GM21717 (cell line): ENCODE data around the gene GPR18.
"Not testable (repeated sequence)": the region's sequence is repeated elsewhere in the genome, so short reads cannot be mapped to it uniquely, and the experiment has no call there.

Experiments
- ATAC-seq: cut with Tn5 transposase; IDR thresholded peaks from one replicate; pipeline ENCODE4 v1.9.1; 2021; ENCODE audit warnings: mild to moderate bottlenecking, moderate library complexity; ENCODE audit not compliant: unreplicated experiment

The GPR18 gene

GRCh38 chr13:99211421-99212035 is 46.7 kb downstream of the GPR18 start:
- ATAC-seq = no peak

DNA sequence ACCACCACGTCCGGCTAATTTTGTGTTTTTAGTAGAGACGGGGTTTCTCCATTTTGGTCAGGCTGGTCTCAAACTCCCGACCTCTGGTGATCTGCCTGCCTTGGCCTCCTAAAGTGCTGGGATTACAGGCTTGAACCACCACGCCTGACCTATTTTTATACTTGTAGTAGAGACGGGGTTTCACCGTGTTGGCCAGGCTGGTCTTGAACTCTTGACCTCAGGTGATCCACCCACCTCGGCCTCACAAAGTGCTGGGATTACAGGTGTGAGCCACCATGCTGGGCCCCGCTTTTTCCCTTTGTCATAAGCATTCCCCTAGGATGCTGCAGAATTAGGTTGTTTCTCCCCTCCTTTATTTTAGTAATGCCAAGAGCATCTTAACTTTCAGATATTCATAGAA is 47.6 kb downstream of the GPR18 start:
- ATAC-seq = not testable (repeated sequence)

GRCh38 chr13:99208845-99209527 is 49.2 kb downstream of the GPR18 start:
- no peak for ATAC-seq

GRCh38 chr13:99208185-99208584 is 50.0 kb downstream of the GPR18 start:
- ATAC-seq = no peak

DNA sequence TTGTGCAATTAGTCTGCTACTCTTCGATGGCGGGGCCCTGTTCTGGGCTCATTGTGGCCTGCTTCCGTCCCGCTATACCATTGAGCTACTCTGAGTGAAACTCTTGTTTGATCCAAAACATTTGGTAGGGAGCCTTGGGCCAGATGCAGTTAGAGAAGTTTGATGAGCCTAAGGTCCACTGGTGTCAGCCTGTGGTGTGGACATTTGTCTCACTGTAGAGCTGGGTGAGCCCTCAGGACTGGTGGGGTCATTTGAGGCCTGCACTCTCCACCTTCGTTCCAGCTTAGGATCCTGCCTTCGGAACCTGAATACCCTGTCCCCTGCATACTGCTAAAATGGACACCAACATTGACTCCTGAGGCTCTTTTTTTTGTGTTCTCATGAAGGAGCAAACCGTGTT is 50.7 kb downstream of the GPR18 start:
- ATAC-seq = no peak

DNA sequence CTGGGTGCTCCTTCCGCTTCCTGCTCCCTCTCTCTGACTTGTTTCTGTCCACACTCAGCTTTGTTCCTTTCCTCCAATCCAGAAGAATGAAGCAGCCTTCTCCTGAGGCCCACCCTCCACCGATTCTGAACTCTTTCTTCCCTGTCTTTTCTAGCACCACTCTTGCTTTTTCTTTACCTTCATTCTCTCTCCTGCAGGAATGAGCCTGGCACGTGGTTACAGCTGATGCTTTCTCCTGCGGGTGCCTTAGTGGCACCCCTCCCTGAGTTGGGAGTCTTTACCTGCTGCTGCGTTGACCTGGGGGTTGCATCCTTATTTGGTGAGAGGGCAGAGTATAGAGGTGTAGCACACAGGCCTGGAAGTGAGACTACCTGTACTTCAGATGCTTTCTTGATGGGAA is 51.3 kb downstream of the GPR18 start:
- no peak for ATAC-seq

DNA sequence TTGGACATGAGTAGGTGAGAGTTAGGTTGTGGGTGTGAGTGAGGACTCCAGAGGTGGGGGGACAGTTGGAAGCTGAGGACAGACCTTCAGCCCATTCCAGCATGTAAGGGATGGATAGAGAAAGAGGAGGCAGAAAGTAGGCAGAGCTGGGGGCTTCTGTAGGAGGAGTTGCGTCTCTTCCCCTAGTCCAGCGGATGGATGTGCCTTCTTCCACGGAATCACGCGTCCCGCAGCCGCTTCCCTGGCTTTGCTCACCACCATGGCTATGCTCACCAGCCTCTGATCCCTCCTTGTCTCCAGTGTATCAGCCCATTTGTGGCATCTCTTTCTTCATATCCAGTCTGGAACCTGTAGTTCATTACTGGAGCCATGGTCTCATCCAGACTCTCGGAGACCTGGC is 52.0 kb downstream of the GPR18 start:
- no peak for ATAC-seq

- no peak for ATAC-seq
These were observed 52.5 kb downstream of the GPR18 start for GRCh38 chr13:99205621-99206220.
